DND-41 (cell line): ENCODE measurements around the gene AKAP6.

ENCODE experiments used
- EZH2 ChIP-seq: IDR thresholded peaks from 3 replicates; pipeline ENCODE4 v1.6.1; 2012; ENCODE audit warnings: borderline replicate concordance, low read depth, mild to moderate bottlenecking, moderate library complexity, low read length, inconsistent platforms; ENCODE audit not compliant: severe bottlenecking
- TF ChIP-seq, protein P1 (sequence below): IDR thresholded peaks from 2 replicates; pipeline ENCODE4 v1.5.1; 2012; ENCODE audit warnings: borderline replicate concordance, low read length, moderate library complexity, mild to moderate bottlenecking; ENCODE audit not compliant: poor library complexity, severe bottlenecking; ENCODE audit errors: extremely low read depth

DNA sequence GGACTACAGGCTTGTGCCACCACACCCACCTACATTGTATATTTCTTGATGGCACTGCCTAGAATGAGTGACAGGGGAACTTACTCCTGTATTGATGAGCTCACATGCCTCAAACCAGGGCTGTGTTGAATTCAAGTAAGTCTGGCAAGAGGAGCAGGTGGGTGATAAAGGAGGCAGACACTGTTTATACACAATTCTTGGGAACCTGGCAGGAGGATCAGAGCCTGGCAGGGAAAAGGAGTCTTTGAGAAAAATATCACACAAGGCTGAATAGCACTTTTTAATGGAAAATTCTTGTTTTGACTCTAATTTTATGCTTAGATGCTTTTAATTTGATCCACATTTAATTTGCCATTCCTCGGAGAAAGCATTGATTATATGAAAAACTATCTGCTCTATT is 316.5 kb downstream of the AKAP6 start:
- TF ChIP-seq, protein P1, sequence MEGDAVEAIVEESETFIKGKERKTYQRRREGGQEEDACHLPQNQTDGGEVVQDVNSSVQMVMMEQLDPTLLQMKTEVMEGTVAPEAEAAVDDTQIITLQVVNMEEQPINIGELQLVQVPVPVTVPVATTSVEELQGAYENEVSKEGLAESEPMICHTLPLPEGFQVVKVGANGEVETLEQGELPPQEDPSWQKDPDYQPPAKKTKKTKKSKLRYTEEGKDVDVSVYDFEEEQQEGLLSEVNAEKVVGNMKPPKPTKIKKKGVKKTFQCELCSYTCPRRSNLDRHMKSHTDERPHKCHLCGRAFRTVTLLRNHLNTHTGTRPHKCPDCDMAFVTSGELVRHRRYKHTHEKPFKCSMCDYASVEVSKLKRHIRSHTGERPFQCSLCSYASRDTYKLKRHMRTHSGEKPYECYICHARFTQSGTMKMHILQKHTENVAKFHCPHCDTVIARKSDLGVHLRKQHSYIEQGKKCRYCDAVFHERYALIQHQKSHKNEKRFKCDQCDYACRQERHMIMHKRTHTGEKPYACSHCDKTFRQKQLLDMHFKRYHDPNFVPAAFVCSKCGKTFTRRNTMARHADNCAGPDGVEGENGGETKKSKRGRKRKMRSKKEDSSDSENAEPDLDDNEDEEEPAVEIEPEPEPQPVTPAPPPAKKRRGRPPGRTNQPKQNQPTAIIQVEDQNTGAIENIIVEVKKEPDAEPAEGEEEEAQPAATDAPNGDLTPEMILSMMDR = no peak
- no peak for TF ChIP-seq EZH2
